HG02884 (cell line): ENCODE data around the gene PHC1.
A peak's percentile ranks its signal among the peaks of the same experiment; 100 is the strongest.
"Not testable (repeated sequence)": the region's sequence is repeated elsewhere in the genome, so short reads cannot be mapped to it uniquely, and the experiment has no call there.

Experiments used
- ATAC-seq: cut with Tn5 transposase; IDR thresholded peaks from one replicate; pipeline ENCODE4 v1.9.1; 2021; ENCODE audit warnings: mild to moderate bottlenecking, moderate library complexity; ENCODE audit not compliant: unreplicated experiment

PHC1 gene

GRCh38 chr12:8914033-8914715 lies at the start of gene PHC1:
TSS of gene PHC1 (plus strand) at chr12:8914509. CDS start at chr12:8917678, 3,169 bp downstream.
- peak; percentile 46 for ATAC-seq

GRCh38 chr12:8866429-8866828 lies 47.9 kb upstream of the PHC1 start:
- no peak for ATAC-seq

GRCh38 chr12:8867009-8867408 lies 47.3 kb upstream of the PHC1 start:
- ATAC-seq: no peak

- ATAC-seq: no peak
Observed at GRCh38 chr12:8867786-8868185, 46.5 kb upstream of the PHC1 start.

GRCh38 chr12:8870586-8870985 lies 43.7 kb upstream of the PHC1 start:
- no peak for ATAC-seq

GRCh38 chr12:8871068-8871467 lies 43.2 kb upstream of the PHC1 start:
- no peak for ATAC-seq

GRCh38 chr12:8876887-8877286 lies 37.4 kb upstream of the PHC1 start:
- ATAC-seq: no peak

GRCh38 chr12:8886502-8887284 lies 27.6 kb upstream of the PHC1 start:
- ATAC-seq: no peak

GRCh38 chr12:8887285-8887715 lies 27.0 kb upstream of the PHC1 start:
- no peak for ATAC-seq

- ATAC-seq: no peak
Observed at GRCh38 chr12:8890313-8891085, 23.8 kb upstream of the PHC1 start.

GRCh38 chr12:8891976-8892375 lies 22.3 kb upstream of the PHC1 start:
- no peak for ATAC-seq

GRCh38 chr12:8894378-8894777 lies 19.9 kb upstream of the PHC1 start:
- ATAC-seq: no peak

- no peak for ATAC-seq
Observed at GRCh38 chr12:8894986-8895385, 19.3 kb upstream of the PHC1 start.

GRCh38 chr12:8897081-8897480 lies 17.2 kb upstream of the PHC1 start:
- ATAC-seq: no peak

GRCh38 chr12:8899830-8900229 lies 14.5 kb upstream of the PHC1 start:
- no peak for ATAC-seq

- ATAC-seq: not testable (repeated sequence)
Observed at GRCh38 chr12:8902703-8903102, 11.6 kb upstream of the PHC1 start.

GRCh38 chr12:8903646-8904045 lies 10.7 kb upstream of the PHC1 start:
- ATAC-seq: no peak

GRCh38 chr12:8904665-8905064 lies 9.6 kb upstream of the PHC1 start:
- no peak for ATAC-seq

- no peak for ATAC-seq
Observed at GRCh38 chr12:8905546-8905945, 8.8 kb upstream of the PHC1 start.

- ATAC-seq: no peak
Observed at GRCh38 chr12:8906266-8907180, 7.8 kb upstream of the PHC1 start.

GRCh38 chr12:8907513-8907912 lies 6.8 kb upstream of the PHC1 start:
- no peak for ATAC-seq
